Measurements from ENCODE around the gene PIGH.
"Not testable (repeated sequence)": the region's sequence is repeated elsewhere in the genome, so short reads cannot be mapped to it uniquely, and the experiment has no call there.

The PIGH gene

DNA sequence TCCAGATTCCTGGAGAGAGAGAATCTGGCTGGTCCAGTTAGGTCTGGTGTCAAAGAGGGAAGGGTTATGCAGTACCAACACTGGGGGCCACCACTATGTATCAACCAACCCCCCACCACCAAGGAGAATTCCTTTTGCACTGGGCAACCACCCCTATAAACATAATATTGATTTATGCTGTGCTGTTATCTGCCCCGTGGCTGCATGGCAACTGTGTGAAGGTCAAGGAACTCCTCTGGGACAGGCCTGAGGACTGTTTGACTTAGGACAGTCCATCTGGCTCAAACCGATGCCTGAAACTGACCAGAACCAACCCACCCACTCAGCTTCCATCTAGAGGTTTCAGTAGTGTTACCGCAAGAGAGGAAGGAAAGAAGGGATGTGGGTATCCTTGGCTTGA lies 46.5 kb downstream of the PIGH start:
- no peak for DNase-seq (ENCODE audit: low read depth in 2 of 2, low spot score in 1 of 2)

DNA sequence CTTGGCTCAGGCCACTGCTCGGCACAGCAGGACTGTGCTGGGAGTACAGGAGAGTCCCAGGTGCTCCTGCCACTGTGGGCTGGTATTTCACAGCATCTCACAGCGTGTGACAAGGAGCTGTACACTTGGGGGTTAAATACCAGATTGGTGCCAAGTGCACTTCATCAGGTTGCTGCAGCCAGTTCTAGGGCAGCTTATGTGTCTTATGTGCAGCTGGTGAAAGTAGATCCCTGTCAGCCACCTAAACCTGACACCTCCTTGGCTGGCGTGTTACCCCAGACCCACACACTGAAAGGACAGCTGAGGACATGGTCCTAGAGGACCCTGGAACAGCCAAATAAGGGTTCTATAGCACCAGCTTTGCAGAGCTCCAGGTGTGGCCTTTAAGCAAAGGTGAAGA lies 48.1 kb downstream of the PIGH start:
- no peak for DNase-seq (ENCODE audit: low read depth in 2 of 2, low spot score in 1 of 2)

DNA sequence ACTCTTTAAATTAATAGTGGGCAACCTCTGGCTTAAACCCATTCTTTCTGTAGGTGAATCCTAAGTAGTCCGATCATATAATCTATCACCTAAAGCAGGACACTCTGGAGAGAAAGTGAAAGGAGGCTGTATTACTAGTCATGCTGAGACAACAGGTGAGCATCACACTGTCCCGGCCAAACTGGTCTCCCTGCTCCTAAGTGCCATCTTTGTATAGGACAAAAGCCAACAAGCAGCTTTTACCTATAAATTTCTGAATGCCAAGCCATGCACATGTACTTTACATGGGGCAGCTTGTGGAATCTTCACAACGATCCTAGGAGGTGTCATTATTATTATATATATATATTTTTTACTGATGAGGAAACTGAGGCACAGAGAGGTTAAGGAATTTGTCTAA lies 48.9 kb downstream of the PIGH start:
- no peak for DNase-seq (ENCODE audit: low read depth in 2 of 2, low spot score in 1 of 2)

DNA sequence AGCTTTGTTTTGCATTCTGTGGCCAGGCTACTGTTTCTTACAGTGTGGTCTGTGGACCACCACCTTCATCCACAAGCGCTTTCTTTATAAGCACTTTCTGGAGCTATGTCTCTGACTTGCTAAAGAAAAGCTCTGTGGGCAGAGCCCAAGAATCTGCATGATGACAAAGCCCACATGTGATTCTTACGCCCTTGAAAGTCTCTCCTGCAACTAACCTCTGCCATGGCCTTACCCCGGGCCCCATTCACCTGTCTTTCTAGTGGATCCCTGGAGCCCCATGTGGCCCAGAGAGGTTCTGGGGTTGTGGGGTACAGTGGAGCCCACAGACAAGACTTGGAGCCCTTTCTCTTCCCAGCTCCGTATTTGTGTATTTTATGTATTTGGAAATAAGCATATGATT lies 50.3 kb downstream of the PIGH start:
- no peak for DNase-seq (ENCODE audit: low read depth in 2 of 2, low spot score in 1 of 2)

DNA sequence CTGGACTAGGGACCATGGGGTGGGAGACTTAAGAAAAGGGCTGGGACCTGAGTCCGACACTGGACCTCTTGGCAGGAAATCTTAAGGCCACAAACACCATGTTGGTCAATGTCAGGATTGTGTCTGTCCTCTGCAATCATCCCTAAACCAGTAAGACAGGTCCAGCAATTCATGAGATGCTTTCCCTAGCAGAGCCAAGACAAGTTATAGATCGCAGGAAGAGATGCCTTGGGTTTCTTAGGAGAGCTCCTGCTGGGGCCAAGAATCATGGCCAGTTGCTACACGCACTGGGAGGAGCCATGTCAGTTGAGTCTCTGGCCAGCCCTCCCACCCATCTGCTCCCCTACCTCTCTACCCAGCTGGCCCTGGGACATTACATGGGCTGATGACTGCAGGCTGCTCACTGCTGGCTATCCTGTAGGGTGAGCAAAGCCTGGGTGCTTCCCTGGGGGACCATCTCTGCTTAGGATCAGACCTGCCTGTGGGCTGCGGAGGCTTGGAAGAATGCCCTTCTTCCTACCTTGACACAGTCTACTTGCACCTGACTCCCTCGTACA lies 52.8 kb downstream of the PIGH start:
- no peak for DNase-seq (ENCODE audit: low read depth in 2 of 2, low spot score in 1 of 2)

DNA sequence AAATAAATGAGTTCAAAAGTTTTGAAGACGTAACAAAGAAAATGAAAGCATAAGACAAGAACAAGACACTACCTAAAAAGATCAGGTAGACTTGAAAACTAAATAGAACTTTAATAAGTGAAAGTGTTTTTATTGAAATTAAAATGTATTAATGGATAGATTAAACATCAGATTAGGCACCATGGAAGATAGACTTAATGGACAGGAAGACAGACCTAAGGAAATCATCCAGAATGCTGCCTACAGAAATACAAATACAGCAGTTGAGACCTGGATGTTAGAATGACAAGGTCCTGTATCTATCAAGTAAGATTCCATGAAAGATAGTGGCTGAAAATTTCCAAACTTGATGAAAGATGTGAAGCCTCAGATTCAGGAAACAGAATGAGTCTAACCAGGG lies 55.5 kb downstream of the PIGH start:
- no peak for DNase-seq (ENCODE audit: low read depth in 2 of 2, low spot score in 1 of 2)

DNA sequence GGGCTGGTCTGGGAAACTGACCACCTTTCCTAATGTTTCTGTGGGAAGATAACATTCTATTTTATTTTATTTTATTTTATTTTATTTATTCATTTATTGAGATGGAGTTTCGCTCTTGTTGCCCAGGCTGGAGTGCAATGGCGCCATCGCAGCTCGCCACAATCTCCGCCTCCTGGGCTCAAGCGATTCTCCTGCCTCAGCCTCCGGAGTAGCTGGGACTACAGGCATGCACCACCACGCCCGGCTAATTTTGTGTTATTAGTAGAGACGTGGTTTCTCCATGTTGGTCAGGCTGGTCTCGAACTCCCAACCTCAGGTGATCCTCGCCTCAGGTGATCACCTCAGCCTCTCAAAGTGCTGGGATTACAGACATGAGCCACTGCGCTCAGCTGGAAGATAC lies 57.4 kb downstream of the PIGH start:
- DNase-seq (ENCODE audit: low read depth in 2 of 2, low spot score in 1 of 2) = not testable (repeated sequence)

DNA sequence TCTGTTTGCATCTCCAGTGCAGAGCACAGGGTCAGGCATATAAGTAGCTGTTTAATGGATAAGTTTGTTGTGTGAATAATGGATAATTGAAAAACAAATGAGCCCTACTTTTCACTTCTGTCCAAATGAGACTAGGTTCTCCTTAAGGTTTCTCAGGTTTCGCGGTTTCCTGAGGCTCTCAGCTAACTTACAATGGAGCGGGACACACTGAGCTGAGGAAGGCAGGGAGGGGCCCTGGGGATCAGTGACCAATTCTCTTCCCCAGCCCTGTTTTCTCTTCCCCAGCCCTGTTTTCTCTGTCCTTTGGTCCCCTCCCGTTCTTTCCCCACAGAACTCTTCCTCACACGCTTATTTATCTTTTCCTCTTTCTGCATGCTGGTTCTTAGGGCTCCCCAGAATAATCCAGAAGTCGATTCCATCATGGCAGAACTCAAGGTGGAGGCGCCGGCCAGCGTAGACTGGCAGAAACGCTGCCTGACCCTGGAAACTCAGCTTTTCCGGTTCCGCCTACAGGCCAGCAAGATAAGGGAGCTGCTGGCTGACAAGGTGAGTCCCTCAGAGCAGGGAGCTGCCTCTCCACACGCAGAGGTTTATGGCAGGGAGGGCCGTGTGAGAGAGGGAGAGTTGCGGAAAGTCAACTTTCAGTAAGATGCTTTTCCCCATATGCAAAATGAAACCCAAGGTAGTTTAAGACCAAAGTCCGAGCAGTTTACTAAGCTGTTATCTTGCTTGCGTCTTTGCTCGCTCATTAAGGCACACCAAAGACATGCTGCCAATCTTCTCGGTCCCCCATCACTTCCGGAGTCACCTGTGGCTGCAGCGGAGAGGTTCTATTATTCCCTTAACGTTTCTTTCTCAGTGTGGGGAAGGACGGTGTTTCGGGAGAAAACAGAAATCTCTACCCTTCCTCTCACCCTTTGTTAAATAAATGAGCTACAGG lies 58.4 kb downstream of the PIGH start:
- no peak for DNase-seq (ENCODE audit: low read depth in 2 of 2, low spot score in 1 of 2)
